Muscle of leg (tissue), 11 donors: ENCODE data around the gene CYP26B1. TPM values are rescaled to one million over a fixed set of nuclear protein-coding genes. Genes with fewer than 3 reads are reported as not detected.
A peak's percentile ranks its signal among the peaks of the same experiment; 100 is the strongest.

Experiments
- DNase-seq: peaks from one replicate; pipeline ENCODE4 v3.0.0; 2013
- H3K27ac ChIP-seq: one replicate; pipeline ENCODE4 v1.5.1; 2013; ENCODE audit warnings: mild to moderate bottlenecking, low read length, control low read depth
- H3K27me3 ChIP-seq: one replicate; pipeline ENCODE4 v1.6.1; 2013; ENCODE audit warnings: low read length; ENCODE audit not compliant: control insufficient read depth, insufficient read depth
- H3K36me3 ChIP-seq: one replicate; pipeline ENCODE4 v1.6.1; 2013; ENCODE audit warnings: low read length; ENCODE audit not compliant: control insufficient read depth, insufficient read depth
- H3K4me1 ChIP-seq: one replicate; pipeline ENCODE4 v1.6.1; 2013; ENCODE audit warnings: low read length; ENCODE audit not compliant: control insufficient read depth, insufficient read depth
- H3K4me3 ChIP-seq: one replicate; pipeline ENCODE4 v1.5.1; 2013; ENCODE audit warnings: low read length, control low read depth
- H3K9me3 ChIP-seq: replicated peaks from 2 replicates; pipeline ENCODE4 v1.6.1; 2013; ENCODE audit warnings: low read depth, low read length; ENCODE audit not compliant: control insufficient read depth
- WGBS: methylation state at CpG from one replicate; pipeline ENCODE4 v1.1.5; 2013; ENCODE audit warnings: missing lambda C conversion rate; ENCODE audit not compliant: insufficient coverage; 5-methylcytosine and 5-hydroxymethylcytosine counted together
- polyA plus RNA-seq, 8 donors: library from polyadenylated mRNA; unstranded; fragments of 120-200 nt; gene quantifications; one replicate each; pipeline versions ENCODE4 v1.2.1 to v1.2.3, GENCODE V29; 2013; ENCODE audit warnings: inconsistent platforms in 1 of 8, low replicate concordance in 1 of 8; ENCODE audit not compliant: insufficient read length in 8 of 8, insufficient read depth in 1 of 8
- total RNA-seq: library from RNA; stranded (reverse); fragments of 120-200 nt; gene quantifications from one replicate; pipeline ENCODE4 v1.2.4, GENCODE V29; 2013

CYP26B1 gene
- total and polyA plus RNA-seq, 9 donors, result 7.6 to 16.2 (median 14.3) TPM

DNA sequence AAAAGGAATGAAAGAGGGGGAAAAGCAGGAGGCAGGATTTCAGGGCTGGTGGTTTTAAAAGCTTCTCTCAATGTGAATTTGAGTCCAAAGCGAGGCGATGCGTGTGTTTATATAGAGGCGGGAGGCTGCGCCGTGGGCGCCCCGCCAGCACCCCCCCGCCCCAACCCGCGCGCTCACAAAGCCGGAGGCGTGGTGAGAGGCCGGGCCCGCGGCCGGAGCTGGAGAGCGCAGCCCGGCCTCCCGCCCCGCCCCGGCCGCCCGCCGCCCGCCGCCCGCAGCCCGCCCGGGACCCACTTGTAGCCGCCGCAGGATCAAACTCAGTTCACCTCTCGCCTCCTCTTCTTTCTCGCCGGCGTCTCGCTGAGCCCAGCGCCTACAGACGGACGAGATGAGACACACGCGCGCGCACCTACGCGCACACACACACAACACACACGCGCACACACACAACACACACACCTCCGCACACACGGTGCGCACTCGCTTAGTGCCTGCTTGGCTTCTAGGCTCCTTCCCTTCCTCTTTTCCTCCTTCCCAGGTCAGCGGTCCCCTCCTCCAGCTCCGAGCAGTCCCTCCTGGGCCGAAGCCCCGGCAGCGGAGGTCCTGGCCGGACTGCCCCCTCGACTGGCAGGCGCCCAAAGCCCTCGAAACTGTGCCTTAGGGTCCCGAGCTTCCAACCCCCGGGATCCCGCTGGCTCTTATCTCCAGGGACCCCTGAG, 1.3 kb upstream of the CYP26B1 start:
- H3K36me3 ChIP-seq, result no peaks in the 10 kb centered on the region
- no peaks in the 10 kb centered on the region for H3K9me3 ChIP-seq
- H3K27ac ChIP-seq, result peak overlapping the region; percentile 51
- H3K4me1 ChIP-seq, result peaks cover 55% of the 10 kb centered on the region
- peak; percentile 89 for DNase-seq
- peak overlapping the region; percentile 53 for H3K4me3 ChIP-seq
- WGBS, result under 1% methylated on average over 44 of the region's 65 CpGs
- peaks cover 76% of the 10 kb centered on the region for H3K27me3 ChIP-seq

DNA sequence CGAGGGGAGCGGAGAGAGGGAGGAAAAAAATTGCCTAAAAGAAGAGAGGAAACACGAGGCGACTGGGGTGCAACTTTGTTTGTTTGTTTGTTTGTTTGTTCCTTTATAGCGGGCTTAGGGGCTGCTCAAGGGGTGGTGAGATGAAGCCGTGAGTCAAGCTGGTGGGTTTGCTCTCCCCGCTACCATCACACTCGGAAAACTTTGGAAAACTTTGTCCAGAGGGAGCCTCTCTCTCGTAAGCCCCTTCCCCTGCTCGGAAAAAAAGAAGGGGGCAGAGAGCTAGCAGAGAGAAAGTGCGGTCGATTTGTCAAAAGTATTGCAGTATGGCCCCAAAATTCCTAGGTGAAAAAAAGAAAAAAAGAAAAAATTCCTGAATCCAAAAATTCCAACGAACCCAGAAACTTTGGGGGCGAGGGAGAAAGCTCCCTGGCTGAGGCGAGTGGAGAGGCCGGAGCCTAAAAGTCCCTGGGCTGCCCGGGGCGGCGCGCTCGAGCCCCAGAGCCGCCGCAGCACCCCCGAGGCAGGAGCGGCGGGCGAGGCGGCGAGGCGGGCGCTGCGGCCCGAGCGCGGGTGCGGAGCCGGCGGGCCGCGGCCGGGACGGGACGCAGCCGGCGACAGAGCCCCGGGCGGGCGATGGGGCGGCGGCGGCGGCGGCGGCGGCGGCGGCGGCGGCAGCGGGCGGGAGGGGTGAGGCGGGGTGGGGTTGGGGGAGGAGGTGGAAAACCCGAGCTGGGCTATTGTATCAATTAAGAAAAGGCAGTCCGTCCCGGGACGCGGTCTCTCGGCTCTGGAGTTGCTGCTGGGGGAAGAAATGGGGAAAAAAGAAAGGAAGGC, 558 bp upstream of the CYP26B1 start:
- WGBS, result under 1% methylated on average over 30 of the region's 68 CpGs
- Histone ChIP-seq H3K36me3 (no peaks in the 10 kb centered on the region), H3K4me3 (peak overlapping the region; percentile 53), H3K9me3 (no peaks in the 10 kb centered on the region), H3K4me1 (peaks cover 62% of the 10 kb centered on the region), H3K27me3 (peaks cover 79% of the 10 kb centered on the region), H3K27ac (peak overlapping the region; percentile 51)
- DNase-seq, result no peak

DNA sequence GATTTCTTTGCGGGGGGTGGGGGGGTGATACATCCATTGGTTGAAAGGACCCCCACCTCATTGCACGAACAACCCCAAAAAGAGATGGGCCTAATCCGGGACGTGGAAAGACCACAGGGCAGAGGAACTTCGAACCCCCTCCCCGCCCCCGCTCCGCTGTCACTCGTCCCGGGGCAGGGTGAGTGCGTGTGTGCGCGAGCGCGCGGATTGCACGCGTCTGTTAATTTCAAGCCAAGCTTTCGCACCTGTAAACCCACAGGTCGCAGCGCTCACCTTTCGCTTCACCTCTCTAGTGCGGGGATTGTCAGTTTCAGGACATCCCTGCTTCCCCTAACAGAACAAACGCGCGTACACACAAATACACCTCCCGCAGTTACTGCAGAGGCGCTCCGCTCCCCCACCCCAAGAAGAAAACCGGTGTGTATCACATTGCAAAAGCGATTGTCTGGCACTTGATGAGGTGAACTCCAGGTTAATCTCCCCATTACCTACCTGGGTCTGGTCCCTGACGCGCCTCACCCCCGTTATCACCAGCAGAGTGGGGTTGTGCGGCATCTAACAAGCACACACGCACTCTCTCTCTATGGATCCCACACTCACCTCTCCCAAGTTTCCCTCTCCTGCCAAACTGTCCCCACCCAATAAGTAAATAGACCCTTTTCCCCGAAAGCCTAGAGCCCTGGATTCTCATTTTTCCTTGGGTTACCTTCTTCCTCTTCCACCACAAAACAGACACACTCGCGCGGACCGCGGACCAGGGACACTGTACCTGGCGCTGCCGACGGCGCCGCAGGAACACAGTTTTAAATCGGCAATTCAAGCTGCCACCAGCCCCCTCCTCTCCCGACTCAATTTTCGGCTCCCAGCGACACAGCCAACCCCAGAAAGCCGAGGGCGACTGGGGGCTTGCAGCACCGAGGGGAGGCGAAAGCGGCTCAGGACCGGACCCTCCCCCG, 1.0 kb downstream of the CYP26B1 start:
- Histone ChIP-seq H3K27me3 (peaks cover 85% of the 10 kb centered on the region), H3K9me3 (no peaks in the 10 kb centered on the region)
- WGBS, result 1% methylated on average over 47 of the region's 58 CpGs

DNA sequence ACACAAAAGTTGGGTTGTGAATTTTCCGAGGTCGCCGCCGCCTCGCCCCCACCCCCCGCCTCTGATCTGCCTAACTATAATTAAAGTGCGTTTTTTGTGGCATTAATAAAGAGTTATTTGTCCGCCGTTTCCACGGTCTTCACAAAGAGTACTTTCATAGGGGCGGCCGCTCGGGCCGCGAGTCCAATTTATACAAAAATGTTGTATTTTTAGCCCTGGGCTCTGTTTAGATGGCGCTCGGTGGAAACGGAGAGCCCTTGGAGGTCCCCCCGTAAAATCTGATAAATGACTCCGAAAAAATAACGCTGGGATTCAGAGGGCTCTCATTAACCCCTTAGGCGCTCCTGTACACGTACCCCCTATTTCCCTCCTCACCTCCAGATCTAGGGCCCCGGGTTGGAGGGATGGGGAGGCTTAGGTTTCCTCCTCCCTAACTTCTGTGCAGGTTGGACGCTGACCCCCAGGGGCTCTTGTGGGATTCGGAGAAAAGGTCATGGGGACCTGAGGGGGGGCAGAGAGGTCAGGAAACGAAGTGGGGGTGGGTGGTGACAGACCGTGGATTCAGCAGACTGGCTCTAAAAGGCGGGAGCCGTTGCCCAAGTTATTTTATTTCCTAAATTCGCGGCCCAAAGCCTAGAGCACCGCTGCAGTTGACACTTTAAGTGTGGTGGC, 1.9 kb downstream of the CYP26B1 start:
- peak; percentile 40 for DNase-seq
- H3K4me3 ChIP-seq, result peak overlapping the region; percentile 49
- H3K36me3 ChIP-seq, result no peaks in the 10 kb centered on the region
- H3K27ac ChIP-seq, result peak overlapping the region; percentile 70
- no peaks in the 10 kb centered on the region for H3K9me3 ChIP-seq
- peaks cover 85% of the 10 kb centered on the region for H3K4me1 ChIP-seq
- peaks cover 83% of the 10 kb centered on the region for H3K27me3 ChIP-seq
- WGBS, result 1% methylated on average over 13 of the region's 33 CpGs

More for the DNA sequence above, 1.0 kb downstream of the CYP26B1 start:
- Histone ChIP-seq H3K4me3 (peak overlapping the region; percentile 49), H3K4me1 (peaks cover 77% of the 10 kb centered on the region), H3K36me3 (no peaks in the 10 kb centered on the region), H3K27ac (no peak overlapping the region)
- no peak for DNase-seq

DNA sequence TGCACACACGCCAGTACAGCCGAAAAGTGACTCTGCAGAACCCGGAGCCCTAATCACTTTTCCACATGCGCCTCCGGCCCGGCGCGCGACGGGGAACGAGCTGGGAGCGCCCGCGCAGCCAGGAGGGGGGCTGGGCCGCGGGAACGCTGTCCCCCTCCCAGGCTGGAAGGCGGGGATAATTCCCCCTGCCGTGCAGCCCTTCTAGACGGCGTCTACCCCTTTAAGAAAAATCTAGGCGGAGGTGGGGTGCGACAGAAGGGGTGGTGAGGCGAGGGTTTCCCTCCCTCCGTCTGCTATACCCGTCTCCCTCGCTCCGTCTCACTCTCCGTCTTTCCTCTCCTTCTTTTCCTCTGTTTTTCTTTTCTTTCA, 2.4 kb downstream of the CYP26B1 start:
- no peak overlapping the region for H3K27ac ChIP-seq
- H3K4me1 ChIP-seq, result peaks cover 87% of the 10 kb centered on the region
- peaks cover 78% of the 10 kb centered on the region for H3K27me3 ChIP-seq
- 2% methylated on average over 13 of the region's 29 CpGs for WGBS
- peak overlapping the region; percentile 49 for H3K4me3 ChIP-seq
- peak; percentile 94 for DNase-seq
- H3K36me3 ChIP-seq, result no peaks in the 10 kb centered on the region
- H3K9me3 ChIP-seq, result no peaks in the 10 kb centered on the region

DNA sequence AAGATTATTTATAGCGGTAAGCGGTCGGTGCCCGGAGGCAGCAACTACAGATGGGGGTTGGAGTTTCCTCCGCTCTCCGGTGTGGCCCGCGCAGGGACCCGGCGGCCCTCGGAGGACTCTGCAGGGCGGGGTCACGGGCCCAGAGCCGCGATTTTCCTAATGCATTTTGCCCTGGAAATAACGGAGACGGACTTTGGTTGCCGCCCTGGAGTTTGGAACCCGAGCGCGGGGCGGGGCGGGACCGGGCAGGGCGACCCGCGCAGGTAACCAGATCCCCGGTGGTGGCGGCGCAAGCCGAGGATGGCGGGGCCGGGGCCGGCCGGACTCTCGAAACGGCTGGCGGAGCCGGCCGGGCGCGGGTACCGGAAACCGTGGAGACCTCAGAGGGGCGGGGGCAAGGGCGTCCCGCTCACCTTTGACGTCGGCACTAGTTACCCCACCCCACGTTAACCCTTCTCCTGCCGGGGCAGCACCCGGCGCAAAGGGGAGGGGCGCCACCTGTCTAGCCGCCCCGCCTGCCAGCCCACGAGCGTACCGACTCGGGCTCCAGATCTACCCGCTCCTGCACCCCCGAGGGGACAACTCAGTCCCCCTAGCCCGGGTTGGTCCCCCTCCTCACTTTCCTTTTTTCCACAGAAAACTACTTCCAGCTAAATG, 2.9 kb downstream of the CYP26B1 start:
- no peaks in the 10 kb centered on the region for H3K36me3 ChIP-seq
- H3K9me3 ChIP-seq, result no peaks in the 10 kb centered on the region
- H3K27me3 ChIP-seq, result peaks cover 73% of the 10 kb centered on the region
- peak overlapping the region; percentile 78 for H3K27ac ChIP-seq
- WGBS, result 0% methylated on average over 55 of the region's 63 CpGs
- H3K4me3 ChIP-seq, result peak overlapping the region; percentile 49
- peaks cover 87% of the 10 kb centered on the region for H3K4me1 ChIP-seq
- DNase-seq, result peak; percentile 83

DNA sequence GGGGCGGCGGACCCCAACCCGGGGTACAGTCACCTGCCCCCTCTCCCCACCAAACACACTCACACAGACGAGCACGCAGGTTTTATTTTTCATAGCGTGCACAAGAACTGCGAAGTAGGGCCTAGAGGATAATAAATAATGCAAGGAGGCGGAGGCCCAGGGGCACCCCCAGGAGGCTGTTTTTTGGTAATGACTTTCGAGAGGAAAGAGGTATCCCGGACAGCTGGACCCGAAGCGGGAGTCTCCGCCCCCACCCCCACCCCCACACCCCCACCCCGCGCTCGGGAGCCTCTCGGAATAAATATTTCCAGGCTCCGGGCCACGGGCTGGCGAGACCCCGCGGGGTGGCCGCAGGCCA, 3.4 kb downstream of the CYP26B1 start:
- Histone ChIP-seq H3K9me3 (no peaks in the 10 kb centered on the region), H3K4me1 (peaks cover 87% of the 10 kb centered on the region), H3K27ac (peak overlapping the region; percentile 78), H3K4me3 (peak overlapping the region; percentile 49), H3K27me3 (peaks cover 71% of the 10 kb centered on the region), H3K36me3 (no peaks in the 10 kb centered on the region)
- 4% methylated on average over 4 of the region's 23 CpGs for WGBS
- peak; percentile 83 for DNase-seq

DNA sequence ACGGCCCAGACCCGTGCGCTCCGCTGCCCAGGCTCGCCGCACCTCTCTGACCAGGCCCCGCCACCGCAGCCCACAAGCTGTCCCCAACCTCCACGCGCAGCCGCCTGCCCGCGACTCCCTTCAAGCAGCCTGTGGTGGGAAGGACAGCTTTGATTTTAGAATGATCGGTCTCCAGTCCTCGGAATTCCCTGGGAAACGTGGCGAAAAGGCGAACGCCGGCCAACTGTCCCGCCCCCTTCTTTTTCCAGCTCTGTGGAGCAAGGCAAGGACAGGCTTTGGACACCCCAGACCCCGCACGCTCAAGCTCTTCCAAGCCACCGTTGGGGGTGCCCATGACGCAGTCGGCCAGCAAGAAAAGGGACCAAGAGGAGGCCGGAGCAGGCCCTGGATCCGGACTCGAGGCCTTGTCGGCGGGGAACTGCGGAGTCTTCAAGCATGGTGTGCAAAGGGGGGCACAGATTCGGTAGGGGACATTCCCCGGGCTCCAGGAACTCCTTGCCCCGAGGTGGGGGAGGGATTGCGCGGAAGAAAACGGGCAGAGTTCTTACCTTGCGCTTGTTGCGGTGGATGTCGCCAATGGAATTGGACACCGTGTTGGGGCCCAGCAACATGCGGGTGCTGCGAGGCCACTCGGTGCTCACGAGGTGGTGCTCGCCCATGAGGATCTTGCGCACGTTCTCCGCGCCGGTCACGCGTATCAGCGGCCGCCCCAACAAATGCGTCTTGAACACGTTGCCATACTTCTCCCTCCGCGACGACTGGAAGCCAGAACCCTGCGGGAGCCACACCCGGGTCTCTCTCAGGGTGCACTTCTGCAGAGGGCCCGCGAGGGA, 4.0 kb downstream of the CYP26B1 start:
- Histone ChIP-seq H3K27me3 (peaks cover 66% of the 10 kb centered on the region), H3K4me3 (peak overlapping the region; percentile 49), H3K27ac (peak overlapping the region; percentile 78), H3K36me3 (no peaks in the 10 kb centered on the region), H3K4me1 (peaks cover 90% of the 10 kb centered on the region), H3K9me3 (no peaks in the 10 kb centered on the region)
- peak; percentile 76 for DNase-seq
- WGBS, result 8% methylated on average over 55 of the region's 65 CpGs
